ENCODE results near the gene KRTAP26-1.

KRTAP26-1 gene

DNA sequence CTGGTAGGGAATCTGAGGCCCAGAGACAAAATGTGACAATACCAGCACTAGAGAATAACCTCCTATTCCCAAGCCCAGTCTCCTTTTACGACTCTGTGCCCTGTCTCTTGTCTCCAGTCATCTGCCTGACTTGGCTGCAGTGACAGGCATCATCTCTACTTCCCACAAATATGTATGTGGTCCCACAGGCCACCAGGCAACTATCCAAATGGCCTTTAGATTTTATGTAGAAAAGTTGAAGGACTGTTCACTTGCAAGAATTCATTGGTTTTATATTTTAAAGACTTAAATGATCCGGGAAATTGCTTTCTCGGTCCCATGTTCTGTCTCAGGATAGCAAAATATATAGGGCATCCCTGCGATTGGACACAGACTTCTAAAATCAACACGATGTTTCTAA lies 49.0 kb downstream of the KRTAP26-1 start:
- DNase-seq (ENCODE audit: low spot score), result no peak

DNA sequence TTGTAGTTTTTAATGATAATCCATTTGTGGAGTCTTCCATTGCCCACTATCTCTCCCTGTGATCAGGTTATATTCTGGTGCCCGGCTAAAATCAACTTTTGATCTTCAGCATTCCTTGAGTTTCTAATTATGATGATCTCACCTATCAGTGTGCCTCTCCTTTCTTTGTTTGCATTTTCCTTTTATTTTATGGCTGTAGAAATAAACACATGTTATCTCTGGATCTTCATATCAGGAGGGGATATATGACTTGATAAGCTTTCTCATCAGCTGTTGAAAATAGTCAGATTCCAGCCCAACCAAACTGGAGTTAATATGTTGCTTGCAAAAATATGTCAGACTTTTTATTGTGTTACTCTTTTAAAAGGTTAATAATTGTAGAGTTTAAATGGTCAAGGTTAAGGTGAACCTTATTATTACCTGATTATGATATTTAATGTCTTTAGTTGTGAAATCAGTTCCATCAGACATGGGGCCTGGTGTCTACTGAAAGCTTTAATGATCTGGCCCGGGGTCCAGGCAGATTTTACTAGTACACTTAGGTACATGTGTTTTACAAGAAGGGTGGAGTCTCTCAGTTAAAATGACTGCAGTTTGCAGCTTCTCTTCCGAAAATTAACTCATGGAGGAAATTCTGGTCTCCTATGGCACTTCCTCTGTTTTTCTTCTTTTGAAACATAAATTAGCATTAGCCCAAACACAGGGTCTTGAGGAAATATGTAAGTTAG lies 50.1 kb downstream of the KRTAP26-1 start:
- DNase-seq (ENCODE audit: low spot score), result no peak
